NCI-H226 (cell line): Measurements from ENCODE around the gene DPEP1.
"Not testable (repeated sequence)": the region's sequence is repeated elsewhere in the genome, so short reads cannot be mapped to it uniquely, and the experiment has no call there.

ENCODE experiments used
- DNase-seq: peaks from one replicate; pipeline ENCODE4 v3.0.0-alpha.2; 2015

Gene DPEP1

DNA sequence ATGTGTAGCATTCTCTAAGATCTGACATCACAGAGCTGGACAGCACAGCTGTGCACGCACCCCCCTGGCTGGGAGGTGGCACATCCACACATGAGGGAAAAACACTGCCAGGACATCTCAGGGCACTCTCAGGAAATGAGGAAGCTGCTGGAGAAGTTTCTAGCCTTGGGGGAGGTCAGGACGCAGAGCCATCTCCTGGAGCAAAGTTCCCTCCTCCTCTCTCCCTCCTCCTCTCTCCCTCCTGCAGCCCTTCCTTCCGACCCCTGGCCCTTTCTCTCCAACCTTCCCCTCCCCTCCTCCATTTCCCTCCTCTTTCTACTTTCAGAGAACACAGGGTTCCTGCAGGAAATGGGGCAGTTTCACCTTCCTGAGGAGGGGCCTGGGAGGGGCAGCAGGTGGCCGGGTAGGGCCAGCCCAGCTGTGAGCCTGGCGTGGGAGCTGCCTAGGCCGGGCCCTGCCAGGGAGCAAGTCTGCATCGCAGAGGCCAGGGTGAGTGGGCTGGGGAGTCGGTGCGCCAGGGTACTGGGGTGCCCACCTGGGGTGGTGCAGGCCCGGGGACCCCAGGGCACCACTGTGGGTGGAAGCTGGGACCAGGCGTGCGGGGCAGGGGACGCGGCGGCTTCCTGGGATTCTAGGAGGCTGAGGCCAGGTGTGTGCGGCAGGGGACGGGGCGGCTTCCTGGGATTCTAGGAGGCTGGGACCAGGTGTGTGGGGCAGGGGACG, at the start of gene DPEP1:
Gene DPEP1 (plus strand): TSS at position 412 of the 723 bp plus-strand sequence. CDS start 16,769 bp downstream, outside the sequence.
- peak; percentile 9 for DNase-seq

DNA sequence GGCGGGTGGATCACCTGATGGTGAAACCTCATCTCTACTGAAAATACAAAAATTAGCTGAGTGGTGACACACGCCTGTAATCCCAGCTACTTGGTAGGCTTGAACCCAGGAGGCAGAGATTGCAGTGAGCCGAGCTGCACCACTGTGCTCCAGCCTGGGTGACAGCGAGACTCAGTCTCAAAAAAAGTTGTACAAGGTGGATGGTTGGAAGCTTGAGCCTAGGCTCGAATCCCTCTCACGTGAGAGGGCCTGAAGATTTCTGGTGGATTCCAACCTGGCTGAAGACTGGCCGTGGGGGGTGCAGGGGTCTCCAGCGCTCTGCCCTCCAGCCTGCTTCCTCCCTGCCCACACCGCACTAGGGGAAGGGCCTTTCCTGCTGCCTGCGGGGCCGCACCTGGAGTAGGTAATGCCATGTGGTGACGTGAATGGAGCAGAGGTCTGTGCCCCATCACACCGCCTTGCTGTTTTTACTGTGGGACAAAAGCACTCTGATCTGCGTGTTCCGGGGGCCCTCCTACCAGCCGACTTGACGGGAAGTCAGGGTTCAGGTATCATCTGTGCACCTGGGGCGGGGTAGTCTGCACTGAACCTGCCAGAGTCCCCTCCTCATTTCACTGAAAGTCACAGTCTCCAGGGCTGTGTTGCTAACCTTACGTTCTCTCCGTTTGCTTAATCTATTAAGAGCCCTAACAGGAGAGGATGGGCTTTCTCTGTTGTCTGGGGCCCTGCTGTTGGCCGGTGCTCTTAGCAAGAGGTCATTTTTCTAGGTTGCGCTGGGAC, 48.8 kb upstream of the DPEP1 start:
- no peak for DNase-seq

DNA sequence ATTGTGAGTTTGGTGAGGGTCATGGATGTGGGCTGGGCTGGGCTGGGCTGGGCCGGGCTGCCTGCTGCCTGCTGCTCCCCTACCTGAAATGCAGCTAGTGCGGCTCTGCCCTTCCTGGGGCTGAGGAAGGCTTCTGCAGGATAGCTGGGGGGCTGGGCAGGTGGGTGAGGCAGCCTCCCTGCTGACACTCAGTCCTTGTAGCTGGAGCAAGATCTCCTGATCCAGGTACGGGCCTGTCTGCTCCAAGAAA, 48.3 kb upstream of the DPEP1 start:
- DNase-seq: peak; percentile 32

DNA sequence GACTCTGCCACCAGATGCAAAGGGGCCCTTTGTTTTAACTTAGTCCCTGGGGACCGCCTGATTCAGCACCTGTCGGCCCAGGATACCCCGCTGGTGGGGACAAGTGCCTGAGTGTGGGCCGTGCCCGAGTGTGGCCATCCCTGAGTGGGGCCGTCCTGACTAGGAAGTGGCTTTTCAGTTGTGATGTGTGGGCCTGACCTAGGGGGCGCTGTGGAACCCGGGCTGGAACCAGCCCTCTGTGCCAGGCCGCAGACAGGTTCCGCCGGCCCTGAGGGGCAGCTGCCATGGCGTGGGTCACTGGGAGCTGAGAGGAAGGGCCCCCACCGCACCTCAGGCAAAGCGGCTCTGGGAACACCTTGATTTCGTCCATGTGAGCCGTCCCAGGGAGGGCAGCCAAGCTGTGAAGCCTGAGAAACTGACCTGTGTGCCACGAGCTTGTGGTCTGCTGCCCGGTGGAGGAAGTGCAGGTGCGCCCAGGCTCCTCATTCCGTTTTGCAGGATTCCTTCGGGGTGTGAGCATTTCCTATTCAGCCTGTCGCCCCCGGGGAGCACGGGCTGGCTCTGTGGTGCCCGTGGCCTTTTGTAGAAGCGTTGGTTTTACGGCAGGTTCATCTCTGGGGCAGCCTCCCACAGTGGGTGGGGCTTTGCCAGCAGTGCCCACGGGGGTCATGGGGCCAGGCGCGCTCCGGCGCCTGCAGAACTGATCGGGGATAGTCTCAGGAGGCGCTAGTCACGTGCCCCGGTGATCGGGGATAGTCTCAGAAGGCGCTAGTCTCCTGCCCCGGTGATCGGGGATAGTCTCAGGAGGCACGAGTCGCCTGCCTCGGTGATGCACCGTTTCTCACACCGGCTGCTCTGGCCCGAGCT, 47.7 kb upstream of the DPEP1 start:
- peak; percentile 80 for DNase-seq

DNA sequence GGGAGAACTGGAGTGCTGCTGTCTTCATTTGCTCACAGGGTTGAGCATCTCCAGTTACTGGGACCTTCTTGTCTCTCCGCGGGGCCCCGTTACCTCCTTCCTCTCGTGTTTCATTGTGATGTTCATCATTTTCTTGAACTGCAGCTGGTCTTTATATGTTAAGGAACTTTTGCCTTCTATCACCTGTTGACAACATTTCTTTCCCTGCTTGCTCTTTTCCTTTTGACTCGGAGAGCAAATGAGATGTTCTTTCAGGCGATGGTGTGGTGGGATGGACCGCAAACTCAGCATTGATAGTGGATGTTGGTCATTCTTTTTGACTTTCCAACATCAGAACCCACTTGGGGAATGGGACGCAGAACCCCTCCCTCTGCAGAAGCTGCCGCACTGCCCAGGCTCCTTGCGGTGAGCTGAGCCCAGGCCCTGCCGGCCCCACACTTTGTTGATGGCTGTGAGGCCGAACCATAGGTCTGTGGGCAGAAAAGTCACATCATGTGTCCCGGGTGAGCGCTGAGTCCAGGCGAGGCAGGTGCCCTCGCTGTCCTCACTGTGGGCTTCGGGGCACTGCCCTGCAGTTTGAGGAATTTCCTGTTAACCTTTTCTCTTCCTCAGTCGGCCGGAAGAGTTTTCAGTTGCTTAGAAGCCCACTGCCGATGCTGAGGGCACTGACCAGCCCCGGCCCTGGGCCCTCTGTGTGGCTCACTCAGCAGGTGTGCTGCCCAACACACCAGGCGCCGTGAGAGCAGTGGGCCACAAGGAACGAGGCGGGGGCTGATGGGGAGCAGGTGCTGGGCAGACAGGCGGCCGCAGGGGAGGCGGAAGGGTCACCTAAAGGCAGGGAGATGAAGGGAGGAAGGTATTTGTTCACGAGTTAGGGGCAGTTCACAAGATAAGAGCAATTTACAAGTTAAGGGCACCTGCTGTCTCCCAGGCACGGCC, 45.5 kb upstream of the DPEP1 start:
- DNase-seq: no peak

DNA sequence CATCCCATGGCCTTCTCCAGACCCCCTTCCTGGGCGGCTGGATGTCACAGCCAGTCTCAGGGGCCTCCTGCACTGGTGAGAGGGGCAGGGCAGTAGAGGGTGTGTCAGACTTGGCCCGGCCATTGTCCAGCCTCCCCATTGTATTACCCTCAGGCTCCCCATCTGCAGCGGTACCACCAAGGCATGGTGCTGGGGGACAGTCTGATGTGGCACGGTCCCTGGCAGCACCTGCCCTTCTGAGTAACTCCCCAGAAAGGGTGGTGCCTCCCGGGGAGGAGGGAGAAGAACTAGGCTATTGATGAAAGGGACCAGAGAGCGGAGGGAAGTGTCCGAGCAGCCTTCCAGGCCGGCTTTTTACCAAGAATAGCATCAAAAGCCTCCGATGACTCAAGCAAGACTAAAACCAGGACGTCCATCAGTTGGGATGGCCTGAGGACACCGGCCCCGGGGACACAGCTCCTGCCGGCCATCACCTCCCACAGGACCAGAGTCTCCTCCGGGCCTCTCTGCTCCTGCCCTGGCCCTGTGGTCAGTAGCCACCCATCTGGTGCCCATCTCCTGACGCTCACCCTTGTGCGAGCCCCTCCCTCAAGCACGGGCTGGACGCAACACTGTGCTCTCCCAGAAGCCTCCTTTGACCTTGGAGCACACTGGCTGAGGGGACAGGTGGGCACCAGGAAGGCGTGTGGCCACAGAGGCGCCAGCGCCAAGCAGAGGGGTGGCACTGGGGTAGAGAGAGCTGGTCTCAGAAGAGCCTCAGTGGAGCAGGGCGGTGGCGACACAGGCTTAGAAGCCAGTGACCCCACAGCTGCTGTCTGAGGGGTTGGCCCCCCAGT, 43.7 kb upstream of the DPEP1 start:
- no peak for DNase-seq

DNA sequence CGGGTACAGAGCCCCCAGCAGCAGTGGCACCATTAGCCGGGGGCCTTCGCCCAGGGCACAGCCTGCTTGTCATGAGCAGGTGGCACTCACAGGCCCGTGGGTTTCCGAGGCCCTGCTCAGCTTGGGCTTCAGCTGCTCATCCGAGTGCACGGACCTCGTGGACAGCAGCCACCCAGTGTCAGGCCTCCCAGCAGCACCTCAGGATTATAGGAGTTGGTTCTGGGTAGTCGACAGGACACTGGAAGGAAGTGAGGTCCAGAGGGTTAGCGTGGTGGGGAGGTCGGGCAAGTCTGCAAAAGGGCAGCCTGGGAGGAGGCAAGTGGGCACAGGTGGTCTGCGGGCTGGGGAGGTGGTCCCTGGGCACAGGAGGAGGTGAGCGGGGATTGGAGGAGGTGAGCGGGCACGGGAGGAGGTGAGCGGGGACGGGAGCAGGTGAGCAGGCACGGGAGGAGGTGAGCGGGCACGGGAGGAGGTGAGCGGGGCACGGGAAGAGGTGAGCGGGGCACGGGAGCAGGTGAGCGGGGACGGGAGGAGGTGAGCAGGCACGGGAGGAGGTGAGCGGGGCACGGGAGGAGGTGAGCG, 43.0 kb upstream of the DPEP1 start:
- DNase-seq: no peak

DNA sequence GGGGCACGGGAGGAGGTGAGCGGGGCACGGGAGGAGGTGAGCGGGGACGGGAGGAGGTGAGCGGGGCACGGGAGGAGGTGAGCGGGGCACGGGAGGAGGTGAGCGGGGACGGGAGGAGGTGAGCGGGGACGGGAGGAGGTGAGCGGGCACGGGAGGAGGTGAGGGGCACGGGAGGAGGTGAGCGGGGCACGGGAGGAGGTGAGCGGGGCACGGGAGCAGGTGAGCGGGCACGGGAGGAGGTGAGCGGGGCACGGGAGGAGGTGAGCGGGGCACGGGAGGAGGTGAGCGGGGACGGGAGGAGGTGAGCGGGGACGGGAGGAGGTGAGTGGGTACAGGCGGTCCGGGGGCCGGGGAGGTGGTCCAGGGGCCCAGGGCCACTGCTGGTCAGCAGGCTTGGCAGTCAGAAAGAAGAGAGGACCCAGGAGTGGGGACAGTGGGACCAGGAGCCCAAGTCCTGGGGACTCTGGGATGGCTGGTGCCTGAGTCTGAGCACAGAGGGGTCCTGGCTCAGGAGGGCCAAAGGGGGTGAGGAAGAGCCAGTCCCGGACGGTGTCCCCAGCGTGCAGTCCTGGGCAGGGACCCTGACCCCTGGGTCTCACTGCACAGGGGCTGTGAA, 42.4 kb upstream of the DPEP1 start:
- DNase-seq: not testable (repeated sequence)

DNA sequence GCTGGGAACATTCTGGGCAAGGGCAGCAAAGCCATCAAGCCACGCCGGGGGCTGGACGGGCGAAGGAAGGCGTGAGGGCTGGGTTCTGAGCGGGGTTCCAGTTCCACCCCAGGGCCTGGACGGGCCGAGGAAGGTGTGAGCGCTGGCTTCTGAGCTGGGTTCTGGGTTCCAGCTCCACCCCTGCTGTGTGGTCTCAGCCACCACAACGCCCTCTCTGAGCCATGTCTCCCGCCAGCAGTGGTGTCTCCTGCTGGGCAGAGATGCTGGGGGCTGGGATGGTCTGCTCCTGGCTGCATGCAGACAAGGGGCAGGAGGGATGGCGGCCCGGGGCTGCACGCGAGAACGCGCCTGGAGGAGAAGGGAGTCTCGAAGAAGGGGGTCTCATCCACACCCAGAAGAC, 41.8 kb upstream of the DPEP1 start:
- no peak for DNase-seq

DNA sequence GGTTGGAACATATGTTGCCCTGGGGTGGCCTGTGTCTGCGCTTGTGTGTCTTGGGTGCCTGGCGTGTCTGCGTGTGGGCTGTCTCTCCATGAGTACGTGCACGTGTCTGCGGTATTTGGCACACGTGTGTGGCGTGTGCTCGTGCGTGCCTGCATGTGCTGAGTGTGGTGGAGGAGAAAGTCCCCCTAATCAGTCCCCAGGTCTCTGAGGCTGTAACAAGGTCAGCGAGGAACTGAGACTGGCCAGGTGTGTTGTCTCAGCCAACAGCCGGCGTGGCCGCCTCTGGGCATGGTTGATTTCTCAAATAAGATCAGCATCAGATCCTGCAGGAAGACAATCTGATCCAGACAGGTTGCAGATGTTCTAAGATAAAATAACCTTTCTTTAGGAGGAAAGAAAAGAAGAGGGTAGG, 41.4 kb upstream of the DPEP1 start:
- DNase-seq: no peak

DNA sequence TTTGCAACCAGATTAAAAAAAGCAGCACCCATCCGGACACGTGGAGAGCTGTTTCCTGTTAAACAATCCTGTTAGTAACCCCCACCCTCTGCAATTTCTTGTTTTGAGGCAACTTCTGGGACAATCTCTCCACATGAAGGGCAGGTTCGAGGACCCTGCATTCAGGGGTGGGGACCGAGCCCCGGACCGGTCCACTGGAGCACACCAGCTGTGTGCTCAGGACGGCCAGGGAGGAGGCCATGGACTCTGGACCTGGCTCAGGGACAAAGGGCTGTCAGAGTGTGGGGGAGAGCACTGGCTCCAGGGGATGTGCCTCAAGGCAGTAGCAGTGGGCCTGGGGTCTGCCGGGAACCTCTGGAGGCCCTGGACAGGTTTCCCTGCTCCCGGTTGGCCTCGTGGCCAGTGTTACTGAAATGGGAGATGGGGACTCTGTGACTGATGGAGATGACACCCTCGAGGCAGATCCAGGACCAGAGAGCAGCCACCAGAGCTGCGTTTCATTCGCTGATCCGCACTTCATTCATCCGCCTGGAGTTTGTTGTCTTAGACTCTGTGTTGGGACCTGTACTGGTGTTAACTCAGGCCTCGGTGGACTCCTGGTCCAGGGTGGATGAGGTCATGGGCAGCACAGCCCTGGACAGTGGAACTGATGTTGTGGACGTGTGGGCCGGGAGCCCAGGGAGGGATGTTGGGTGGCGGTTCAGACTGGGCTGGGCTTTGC, 40.8 kb upstream of the DPEP1 start:
- no peak for DNase-seq

DNA sequence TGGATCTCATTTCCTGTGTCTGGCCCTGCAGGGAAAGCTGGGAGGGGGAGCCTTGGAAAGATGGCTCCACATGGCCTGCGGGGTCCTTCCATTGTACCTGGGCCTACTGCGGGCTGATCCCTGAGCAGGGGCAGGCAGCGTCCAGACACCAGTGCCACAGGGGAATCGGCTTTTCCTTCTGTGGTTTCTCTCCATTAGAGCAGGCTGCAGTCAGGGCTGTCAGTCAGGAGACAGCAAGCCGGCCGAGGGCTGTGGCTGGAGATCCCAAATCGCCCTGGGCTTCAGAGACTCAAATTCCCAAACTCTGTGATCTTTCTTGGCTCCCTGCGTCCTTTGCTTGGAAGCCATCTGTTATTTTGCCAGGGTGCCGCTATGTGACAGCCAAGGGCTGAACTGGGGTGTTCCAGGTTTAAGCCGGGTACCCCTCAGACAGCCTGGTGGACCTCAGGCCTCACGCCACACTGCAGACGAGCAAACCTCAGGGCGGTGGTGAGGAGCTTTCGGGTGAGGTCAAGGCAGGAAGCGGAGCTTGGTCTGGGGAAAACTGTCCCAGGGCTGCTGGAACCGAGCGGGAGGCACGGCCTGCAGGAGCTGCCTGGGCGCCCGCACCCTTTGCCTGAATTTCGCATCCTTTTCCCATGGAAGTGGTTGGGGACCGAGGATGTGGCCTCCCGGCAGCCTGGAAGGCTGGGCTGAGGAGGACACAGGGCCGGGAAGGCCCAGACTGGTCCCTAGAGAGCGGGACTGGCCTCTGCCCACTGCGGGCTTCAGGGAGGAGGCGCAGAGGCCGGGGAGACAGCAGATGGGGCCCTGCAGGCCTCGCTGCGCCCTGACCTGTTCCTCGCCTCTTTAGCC, 39.4 kb upstream of the DPEP1 start:
- DNase-seq: no peak

DNA sequence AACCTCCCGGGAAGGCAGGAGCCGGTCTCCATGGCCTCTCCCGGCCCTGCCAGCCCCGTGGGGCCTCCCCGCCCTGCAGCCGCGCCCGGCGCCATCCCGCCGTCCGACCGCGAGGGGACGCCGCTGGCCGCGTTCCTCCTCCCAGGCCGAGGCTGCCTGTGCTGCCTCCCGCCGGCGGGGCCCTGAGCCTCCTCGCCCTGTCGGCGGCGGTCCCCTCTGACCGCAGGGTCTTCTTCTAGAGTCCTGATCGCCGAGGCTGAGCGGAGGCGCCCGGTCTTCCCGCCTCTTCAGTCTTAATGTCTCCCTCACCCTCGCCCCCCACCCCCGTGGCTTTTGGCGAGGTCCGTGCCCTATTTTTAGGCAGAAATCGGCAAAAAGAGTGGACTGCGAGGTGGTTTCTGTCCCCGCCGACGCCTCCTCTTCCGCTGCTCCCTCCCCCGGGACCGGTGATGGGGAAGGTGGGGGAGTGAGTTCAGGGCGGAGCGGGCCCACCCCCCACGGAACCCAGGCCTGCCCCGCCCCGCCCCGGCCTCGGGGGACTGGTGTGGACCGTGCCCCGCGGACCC, 38.7 kb upstream of the DPEP1 start:
- peak; percentile 78 for DNase-seq

DNA sequence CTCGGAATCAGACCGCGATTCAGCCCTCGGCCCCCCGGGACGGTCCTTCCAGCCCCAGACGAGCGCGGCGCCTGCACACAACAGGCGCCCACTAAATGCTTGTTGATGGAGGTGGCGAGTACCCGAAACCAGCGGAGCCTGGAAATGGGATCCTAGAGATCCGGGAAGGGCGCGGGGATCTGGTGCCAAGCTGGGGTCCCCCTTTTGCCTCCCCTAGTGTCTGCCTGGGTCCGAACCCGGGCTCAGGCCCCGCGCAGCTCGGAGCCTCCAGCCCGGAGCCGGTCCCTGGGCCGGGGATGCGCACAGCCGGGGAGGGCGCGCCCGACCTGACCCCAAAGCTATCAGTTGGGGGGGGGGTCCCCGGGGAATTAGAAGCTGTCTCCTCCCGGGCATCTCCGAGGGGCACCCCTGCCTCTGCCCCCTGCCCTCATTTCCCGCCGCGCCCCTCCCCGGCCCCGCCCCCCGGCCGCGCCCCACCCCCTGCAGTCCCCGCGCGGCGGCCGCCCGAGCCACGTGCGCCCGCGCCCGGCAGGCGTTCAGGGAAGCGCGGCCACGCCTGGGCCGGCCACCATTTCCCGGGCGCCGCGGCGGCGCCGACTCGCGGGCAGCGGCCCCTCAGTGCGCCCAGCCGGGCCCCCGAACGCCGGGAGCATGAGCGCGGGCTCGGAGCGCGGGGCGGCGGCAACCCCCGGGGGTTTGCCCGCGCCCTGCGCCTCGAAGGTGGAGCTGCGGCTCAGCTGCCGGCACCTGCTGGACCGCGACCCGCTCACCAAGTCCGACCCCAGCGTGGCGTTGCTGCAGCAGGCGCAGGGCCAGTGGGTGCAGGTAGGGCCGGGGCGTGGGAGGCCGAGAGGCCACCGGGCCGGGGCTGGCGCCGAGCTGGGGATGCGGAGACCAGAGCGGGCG, 37.9 kb upstream of the DPEP1 start, which contains the start of gene CPNE7:
Gene CPNE7 (plus strand): TSS at position 512 of the 906 bp plus-strand sequence. CDS start 140 bp downstream, at position 652.
- DNase-seq: no peak

DNA sequence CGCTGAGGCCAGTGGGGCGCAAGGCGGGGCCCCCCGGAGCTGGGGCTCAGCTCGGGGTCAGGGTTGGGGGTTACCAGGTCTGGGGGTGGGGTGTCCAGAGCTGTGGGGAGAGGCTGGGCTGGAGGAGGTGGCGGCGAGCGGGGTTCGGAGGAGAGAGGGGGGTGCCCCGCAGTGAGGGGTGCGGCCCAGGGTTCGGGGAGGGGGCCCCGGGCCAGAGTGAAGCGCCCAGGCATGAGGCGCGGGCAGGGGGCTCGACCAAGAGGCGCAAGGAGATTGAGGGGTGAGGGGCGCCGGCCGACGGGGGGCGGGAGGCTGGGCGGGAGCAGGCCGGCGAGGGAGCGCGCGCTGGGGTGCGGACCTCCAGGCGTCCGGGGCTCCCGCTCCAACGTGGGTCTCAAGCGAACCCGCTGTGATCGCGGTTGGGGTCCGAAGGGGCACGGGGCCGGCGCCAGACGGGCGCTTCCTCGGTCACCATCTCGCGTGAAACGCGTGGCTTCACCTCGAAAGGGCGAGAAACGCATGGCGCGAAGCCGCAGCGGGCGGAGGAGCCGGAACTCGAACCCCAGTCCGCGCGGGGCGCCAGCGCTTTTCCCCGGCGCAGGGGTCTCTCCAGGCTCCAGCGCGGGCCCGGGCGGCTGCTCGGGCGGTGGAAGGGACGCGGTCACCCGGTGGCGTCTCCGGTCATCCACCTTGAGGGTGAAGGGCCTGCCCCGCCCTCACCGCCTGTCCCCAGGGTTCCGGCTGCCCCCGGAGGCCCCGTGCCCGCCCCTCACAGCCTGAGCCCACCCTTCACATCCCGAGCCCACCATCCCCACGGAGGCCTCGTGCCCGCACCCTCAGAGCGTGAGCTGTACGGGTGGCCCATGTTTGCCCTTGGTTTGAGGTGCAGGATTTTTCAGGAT, 37.0 kb upstream of the DPEP1 start:
- no peak for DNase-seq

DNA sequence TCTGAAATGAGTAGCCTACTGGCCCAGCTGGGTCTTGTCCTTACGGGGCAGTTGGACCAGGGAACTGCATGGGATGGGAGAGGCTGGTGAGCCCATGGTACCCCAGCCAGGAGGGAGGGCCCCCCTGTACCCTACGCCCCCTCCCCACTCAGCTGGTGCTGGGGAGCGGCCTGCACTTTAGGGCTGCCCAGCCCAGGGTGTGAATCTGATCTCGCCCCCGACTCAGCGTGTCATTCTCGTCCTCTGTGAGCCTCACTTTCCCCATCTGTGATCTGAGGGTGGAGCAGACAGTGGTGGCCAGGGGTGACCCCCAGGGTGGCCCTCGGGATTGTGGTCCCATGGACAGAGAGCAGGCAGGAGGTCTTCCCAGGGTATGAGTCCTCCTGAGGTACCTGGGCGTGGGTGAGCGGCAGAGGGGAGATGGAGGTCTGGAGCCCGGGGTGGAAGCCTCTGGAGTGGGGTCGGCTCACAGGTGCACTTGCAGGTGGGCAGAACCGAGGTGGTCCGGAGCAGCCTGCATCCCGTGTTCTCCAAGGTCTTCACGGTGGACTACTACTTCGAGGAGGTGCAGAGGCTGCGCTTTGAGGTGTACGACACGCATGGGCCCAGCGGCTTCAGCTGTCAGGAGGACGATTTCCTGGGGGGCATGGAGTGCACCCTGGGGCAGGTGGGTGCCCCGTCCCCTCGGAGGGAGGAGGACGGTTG, 36.2 kb upstream of the DPEP1 start:
- DNase-seq: no peak
